NCI-H2196 (cell line): ENCODE results near the gene UBASH3A.
"Not testable (repeated sequence)": the region's sequence is repeated elsewhere in the genome, so short reads cannot be mapped to it uniquely, and the experiment has no call there.

ENCODE experiments used
- DNase-seq: peaks from one replicate; lab custom pipeline; 2025; ENCODE audit not compliant: unreplicated experiment; lab: John Stamatoyannopoulos, UW

The UBASH3A gene

DNA sequence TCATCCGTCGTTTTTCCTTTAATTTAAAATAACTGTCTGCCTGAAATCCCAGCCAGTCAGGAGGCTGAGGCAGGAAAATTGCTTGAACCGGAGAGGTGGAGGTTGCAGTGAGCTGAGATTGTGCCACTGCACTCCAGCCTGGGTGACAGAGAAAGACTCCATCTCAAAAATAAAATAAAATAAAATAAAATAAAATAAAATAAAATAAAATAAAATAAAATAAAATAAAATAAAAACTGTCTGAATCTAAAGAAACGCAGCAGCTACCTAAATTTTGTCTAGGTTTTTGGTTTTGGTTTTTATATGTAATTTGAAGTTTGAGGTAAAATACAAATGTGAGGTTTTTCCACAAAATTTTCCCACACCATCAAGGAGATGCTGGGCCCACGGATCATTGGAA lies 5.0 kb downstream of the UBASH3A start:
- DNase-seq: not testable (repeated sequence)

DNA sequence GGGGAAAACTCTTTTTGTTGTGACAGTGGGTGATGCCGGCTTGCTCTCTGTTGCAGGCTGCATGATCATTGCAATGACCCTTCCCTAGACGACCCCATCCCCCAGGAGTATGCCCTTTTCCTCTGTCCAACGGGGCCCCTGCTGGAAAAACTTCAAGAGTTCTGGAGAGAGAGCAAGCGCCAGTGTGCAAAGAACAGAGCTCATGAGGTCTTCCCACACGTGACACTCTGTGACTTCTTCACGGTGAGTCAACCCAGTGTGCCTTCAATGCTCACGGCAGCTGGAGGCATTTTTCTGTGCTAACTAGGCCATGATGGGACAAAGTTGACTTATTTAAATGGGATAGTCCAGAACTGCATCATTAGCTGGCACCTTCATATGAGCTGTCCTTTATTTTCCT lies 5.7 kb downstream of the UBASH3A start:
- no peak for DNase-seq

DNA sequence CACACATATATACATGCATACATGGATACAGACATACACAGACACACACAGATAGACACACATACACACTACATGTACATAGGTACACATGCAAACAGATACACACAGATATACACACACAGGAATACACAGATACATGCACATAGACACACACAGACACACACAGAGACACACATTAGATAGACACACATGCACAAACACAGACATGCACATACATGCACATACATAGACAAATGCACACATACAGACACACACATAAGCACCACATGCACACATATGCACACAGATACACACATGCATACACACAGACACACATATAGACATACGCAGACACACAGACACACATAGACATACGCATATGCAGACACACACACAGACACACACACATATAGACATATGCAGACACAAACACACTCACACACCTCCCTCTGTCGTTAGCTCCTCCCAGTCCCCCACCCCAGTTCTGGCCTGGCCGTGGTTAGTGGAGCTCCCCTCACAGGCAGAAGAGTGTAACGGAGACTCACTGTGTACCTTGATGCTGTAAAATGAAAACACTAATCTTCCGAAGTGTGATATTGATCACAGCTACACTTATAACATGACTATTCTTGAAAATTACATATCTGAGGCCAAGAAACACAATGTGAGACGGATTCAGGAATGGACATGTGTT lies 7.6 kb downstream of the UBASH3A start:
- no peak for DNase-seq

GRCh38 chr21:42411891-42412635 lies 8.4 kb downstream of the UBASH3A start:
- no peak for DNase-seq

GRCh38 chr21:42412636-42412933 lies 8.9 kb downstream of the UBASH3A start:
- no peak for DNase-seq

DNA sequence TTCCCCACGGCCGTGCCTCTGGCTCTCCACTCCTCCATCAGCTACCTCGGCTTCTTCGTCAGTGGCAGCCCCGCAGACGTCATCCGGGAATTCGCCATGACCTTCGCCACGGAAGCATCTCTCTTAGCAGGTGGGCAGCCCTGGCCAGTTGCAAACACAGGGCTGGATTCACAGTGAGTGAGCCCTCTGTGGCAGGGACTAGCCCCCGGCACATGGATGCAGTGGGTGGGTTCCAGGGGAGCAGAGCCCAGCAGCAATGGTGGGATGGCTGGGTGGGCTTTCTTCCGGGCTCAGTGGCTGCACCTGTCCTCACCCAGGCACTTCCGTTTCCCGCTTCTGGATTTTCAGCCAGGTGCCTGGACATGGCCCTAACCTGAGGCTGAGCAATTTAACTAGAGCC lies 9.4 kb downstream of the UBASH3A start:
- no peak for DNase-seq

GRCh38 chr21:42413500-42413899 lies 9.8 kb downstream of the UBASH3A start:
- no peak for DNase-seq

- DNase-seq: no peak
These were observed 10.4 kb downstream of the UBASH3A start for GRCh38 chr21:42414066-42414465.

- DNase-seq: no peak
These were observed 10.8 kb downstream of the UBASH3A start for GRCh38 chr21:42414553-42414927.

GRCh38 chr21:42414928-42415769 lies 11.4 kb downstream of the UBASH3A start:
- no peak for DNase-seq

DNA sequence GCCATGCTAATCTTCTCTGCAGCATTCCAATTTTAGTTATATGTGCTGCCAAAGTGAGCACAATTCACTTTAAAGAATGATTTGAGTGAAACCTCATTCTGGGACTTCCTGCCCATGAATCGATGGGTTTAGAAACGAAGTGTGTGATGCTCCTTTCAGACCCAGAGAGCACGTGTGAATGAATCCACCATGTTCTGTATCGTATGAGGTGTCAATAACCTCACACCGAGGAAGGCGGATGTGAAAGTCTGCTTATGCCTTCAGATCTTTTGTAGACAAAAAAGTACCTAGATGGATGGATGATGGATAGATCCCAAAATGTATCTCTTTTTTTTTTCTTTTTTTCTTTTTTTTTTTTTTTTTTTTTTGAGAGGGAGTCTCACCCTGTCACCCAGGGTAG lies 13.8 kb downstream of the UBASH3A start:
- no peak for DNase-seq

- no peak for DNase-seq
These were observed 15.2 kb downstream of the UBASH3A start for GRCh38 chr21:42418886-42419285.

GRCh38 chr21:42419845-42420244 lies 16.1 kb downstream of the UBASH3A start:
- DNase-seq: no peak

GRCh38 chr21:42421018-42421793 lies 17.5 kb downstream of the UBASH3A start:
- no peak for DNase-seq

GRCh38 chr21:42423197-42423675 lies 19.5 kb downstream of the UBASH3A start:
- DNase-seq: no peak

DNA sequence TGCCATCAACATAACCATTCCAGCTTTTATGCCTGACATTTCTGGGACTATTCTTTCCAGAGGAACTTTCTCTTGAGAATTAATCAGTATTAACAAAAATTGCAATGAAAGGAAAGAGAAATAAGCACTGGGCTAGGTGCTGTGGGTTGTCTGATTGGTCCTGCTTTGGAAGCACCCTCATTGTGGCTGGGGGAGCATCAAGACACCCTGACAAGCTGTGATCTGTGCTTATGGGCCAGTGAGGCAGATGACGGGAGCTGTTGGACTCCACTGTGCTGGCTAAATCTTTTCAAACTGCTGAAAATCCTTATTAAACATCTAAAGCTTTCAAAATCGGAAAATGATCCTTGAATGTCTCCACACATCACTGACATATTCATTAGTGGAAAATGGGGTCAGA lies 20.0 kb downstream of the UBASH3A start:
- no peak for DNase-seq

DNA sequence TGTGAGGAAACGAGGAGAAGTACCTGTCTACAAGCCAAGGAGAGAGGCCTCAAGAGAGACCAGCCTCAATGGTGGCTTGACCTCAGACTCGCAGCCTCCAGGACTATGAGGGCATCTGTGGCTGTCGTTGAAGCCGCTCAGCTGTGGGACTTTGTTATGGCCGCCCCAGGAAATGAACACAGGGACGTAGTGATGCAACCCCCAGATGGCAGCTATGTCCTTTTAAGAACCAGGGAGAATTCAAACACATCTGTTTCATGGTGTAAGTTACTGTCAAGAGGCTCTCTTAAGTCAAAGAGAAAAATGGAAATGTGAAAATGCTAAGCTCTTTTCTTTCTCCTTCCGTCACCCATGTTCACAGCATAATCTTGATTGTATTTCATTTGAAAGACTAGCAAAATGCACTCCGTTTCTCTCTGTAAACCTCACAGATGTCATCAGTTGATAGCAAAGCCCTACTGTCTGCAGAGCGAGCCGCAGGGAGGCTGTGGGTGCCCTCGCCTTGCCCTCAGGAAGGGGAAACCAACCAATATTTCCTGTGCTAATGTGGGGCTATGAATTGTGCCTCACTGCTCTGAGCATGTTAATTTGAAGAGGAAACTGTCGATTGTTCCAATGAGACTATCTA lies 21.3 kb downstream of the UBASH3A start:
- no peak for DNase-seq

GRCh38 chr21:42425591-42425990 lies 21.9 kb downstream of the UBASH3A start:
- DNase-seq: no peak

- no peak for DNase-seq
These were observed 22.7 kb downstream of the UBASH3A start for GRCh38 chr21:42426424-42426823.

DNA sequence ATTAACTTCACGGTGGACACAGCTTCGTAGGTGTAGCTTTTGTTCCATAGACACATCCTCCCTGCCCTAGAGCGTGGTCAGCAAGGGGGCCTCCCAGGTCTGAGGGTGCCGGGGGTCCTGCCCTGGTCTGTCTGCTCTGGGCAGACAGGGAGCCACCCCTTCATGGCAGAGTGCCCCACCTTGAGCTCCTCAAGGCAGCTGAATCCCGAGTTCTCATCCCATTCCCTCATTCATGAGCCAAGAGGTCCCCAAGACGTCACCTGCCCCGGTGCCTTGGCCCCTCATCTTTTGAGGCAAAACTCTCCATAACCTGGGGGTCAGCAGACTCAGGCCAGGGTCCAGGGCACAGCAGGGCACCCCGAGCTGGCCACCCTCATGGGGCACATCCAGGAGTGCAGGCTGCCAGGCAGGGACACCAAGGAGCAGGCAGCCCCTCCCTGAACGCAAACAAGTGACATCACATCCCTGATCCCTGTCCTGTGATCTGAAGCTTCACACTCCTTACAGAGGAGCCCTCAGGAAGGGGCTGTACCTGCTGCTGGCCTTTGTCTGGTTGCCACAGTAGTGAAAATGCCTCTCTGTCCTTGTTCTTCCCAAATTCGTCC lies 23.3 kb downstream of the UBASH3A start:
- no peak for DNase-seq
